SU-DHL-6 (cell line): Measurements from ENCODE around the gene ITFG1.

Experiments used
- H2AFZ ChIP-seq: fragments of 200-600 bp; sonication (generic); 2 replicates; pipeline ENCODE4 v1.6.1; 2014; ENCODE audit warnings: low read depth, mild to moderate bottlenecking, moderate library complexity, mixed read lengths, antibody characterized with exemption, low read length; ENCODE audit not compliant: severe bottlenecking
- H3F3A ChIP-seq: fragments of 200-600 bp; shearing (Covaris generic); 2 replicates; pipeline ENCODE4 v1.6.0; 2016; ENCODE audit warnings: antibody characterized with exemption, mild to moderate bottlenecking; ENCODE audit not compliant: insufficient read depth
- H3K27ac ChIP-seq: fragments of 200-600 bp; sonication (generic); 2 replicates; pipeline ENCODE4 v1.5.1; 2016; ENCODE audit warnings: low read depth, mild to moderate bottlenecking, low read length, moderate library complexity, mixed read lengths
- H3K27me3 ChIP-seq: fragments of 200-600 bp; sonication (generic), shearing (Covaris generic); 2 replicates; pipeline ENCODE4 v1.6.0; 2014; ENCODE audit warnings: mild to moderate bottlenecking, low read length
- H3K36me3 ChIP-seq: fragments of 200-600 bp; sonication (generic); 2 replicates; pipeline ENCODE4 v1.6.1; 2014; ENCODE audit warnings: mild to moderate bottlenecking, low read length, mixed read lengths
- H3K4me2 ChIP-seq: fragments of 300-600, 200-600 bp; shearing (Covaris generic), sonication (generic); 2 replicates; pipeline ENCODE4 v1.6.0; 2014; ENCODE audit warnings: low read length, low read depth, mild to moderate bottlenecking; ENCODE audit not compliant: poor library complexity, severe bottlenecking
- H3K4me3 ChIP-seq: fragments of 200-600 bp; sonication (generic); 2 replicates; pipeline ENCODE4 v1.5.1; 2014; ENCODE audit warnings: antibody characterized with exemption, low read length, mild to moderate bottlenecking, mixed read lengths; ENCODE audit not compliant: insufficient read depth, poor library complexity, severe bottlenecking
- H3K79me2 ChIP-seq: fragments of 200-600 bp; sonication (generic); 2 replicates; pipeline ENCODE4 v1.6.1; 2014; ENCODE audit warnings: mild to moderate bottlenecking, low read length, moderate library complexity; ENCODE audit not compliant: insufficient read depth
- H3K9ac ChIP-seq: fragments of 200-600 bp; sonication (generic); 2 replicates; pipeline ENCODE4 v1.7.0; 2014; ENCODE audit warnings: mild to moderate bottlenecking, low read length
- H3K9me2 ChIP-seq: fragments of 200-600 bp; sonication (generic); replicated peaks from 2 replicates; pipeline ENCODE4 v1.6.1; 2014; ENCODE audit warnings: low read length; ENCODE audit not compliant: insufficient read depth
- H3K9me3 ChIP-seq: fragments of 200-600 bp; sonication (generic); 2 replicates; pipeline ENCODE4 v1.6.1; 2014; ENCODE audit warnings: low read length, mixed read lengths; ENCODE audit not compliant: insufficient read depth
- H4K20me1 ChIP-seq: fragments of 200-600 bp; sonication (generic); 2 replicates; pipeline ENCODE4 v1.6.1; 2014; ENCODE audit warnings: low read depth, mild to moderate bottlenecking, antibody characterized with exemption, low read length, moderate library complexity, mixed read lengths
- EZH2phosphoT487 ChIP-seq: fragments of 200-600 bp; sonication (generic), shearing (Covaris generic); conservative IDR thresholded peaks from 2 replicates; pipeline ENCODE4 v1.6.1; 2018; ENCODE audit warnings: mild to moderate bottlenecking, antibody characterized with exemption, low read length, moderate library complexity, mixed read lengths
- TF ChIP-seq, protein P1 (sequence below): fragments of 200-600 bp; sonication (generic); IDR thresholded peaks from one replicate; pipeline ENCODE4 v1.5.1; 2017; ENCODE audit warnings: antibody characterized with exemption, mild to moderate bottlenecking, low read length, moderate library complexity; ENCODE audit not compliant: insufficient read depth, poor library complexity, severe bottlenecking

ITFG1 gene

DNA sequence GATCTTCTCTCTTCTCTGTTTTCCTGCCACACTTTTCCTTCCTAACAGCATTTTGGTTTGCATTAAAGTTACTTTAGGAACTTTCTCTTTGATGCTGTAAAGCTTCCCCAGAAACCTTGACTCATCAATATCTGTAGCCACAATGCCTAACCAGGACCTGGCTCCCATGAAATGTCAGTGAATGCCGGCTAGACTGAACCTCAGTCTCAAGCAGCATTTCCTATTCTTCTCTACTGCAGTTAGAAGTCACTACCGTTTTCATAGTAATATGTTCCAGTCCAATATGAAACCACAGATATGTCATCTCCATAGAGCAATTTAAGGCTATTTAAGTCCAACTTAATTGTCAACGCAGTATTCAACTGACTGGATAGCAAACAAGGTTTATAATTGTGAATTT, 28.9 kb downstream of the ITFG1 start:
- Histone ChIP-seq H3K79me2 (peaks cover 29% of the 10 kb centered on the region), H2AFZ (no peak overlapping the region), H3K27ac (no peak overlapping the region), H3K4me2 (no peak overlapping the region), H3K9me3 (no peaks in the 10 kb centered on the region), H3F3A (no peaks in the 10 kb centered on the region), H4K20me1 (no peaks in the 10 kb centered on the region), H3K9me2 (no peaks in the 10 kb centered on the region), H3K4me3 (no peak overlapping the region), H3K27me3 (no peaks in the 10 kb centered on the region), H3K36me3 (peaks cover 17% of the 10 kb centered on the region), H3K9ac (no peak overlapping the region)
- no peak for TF ChIP-seq EZH2phosphoT487
- TF ChIP-seq, protein P1, sequence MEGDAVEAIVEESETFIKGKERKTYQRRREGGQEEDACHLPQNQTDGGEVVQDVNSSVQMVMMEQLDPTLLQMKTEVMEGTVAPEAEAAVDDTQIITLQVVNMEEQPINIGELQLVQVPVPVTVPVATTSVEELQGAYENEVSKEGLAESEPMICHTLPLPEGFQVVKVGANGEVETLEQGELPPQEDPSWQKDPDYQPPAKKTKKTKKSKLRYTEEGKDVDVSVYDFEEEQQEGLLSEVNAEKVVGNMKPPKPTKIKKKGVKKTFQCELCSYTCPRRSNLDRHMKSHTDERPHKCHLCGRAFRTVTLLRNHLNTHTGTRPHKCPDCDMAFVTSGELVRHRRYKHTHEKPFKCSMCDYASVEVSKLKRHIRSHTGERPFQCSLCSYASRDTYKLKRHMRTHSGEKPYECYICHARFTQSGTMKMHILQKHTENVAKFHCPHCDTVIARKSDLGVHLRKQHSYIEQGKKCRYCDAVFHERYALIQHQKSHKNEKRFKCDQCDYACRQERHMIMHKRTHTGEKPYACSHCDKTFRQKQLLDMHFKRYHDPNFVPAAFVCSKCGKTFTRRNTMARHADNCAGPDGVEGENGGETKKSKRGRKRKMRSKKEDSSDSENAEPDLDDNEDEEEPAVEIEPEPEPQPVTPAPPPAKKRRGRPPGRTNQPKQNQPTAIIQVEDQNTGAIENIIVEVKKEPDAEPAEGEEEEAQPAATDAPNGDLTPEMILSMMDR: no peak

DNA sequence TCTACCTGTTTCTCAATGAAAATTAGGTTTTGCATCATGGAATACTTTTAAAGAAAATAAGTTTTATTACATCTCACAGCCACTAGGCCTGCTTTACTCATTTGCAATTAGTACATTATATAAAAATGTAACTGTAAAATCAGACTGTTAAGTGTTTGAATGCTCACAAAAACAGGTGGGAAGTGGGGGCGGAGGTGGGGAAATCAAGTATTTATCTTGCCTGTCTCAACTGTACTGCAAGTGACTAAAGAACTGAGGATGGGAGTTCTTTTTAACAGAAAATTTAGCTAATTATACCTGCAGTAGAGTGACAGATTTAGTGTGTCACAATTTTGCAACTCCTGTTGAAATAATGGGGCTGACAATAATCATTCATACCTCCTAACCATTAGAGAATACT, 34.1 kb downstream of the ITFG1 start:
- peaks cover 8% of the 10 kb centered on the region; the same call in 1 of the 2 replicates for H3K79me2 ChIP-seq
- H3K27ac ChIP-seq: no peak overlapping the region
- H3K9me2 ChIP-seq: no peaks in the 10 kb centered on the region
- H3K4me2 ChIP-seq: no peak overlapping the region
- H3K9me3 ChIP-seq: no peaks in the 10 kb centered on the region
- no peak for TF ChIP-seq EZH2phosphoT487
- TF ChIP-seq, protein P1: no peak
- H3K27me3 ChIP-seq: no peaks in the 10 kb centered on the region
- no peak overlapping the region for H2AFZ ChIP-seq
- peaks cover 31% of the 10 kb centered on the region for H3K36me3 ChIP-seq
- no peaks in the 10 kb centered on the region for H4K20me1 ChIP-seq
- no peaks in the 10 kb centered on the region for H3F3A ChIP-seq
- no peak overlapping the region for H3K4me3 ChIP-seq
- no peak overlapping the region for H3K9ac ChIP-seq

DNA sequence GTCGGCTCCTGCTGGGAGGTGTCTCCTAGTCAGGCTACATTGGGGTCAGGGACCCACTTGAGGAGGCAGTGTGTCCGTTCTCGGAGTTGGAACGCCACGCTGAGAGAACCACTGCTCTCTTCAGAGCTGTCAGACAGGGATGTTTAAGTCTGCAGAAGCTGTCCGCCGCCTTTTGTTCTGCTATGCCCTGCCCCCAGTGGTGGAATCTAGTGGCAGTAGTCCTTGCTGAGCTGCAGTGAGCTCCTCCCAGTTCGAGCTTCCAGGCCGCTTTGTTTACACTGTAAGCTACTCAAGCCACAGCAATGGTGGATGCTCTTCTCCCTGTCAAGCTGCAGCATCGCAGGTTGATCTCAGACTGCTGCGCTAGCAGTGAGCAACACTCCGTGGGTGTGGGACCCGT, 36.0 kb downstream of the ITFG1 start:
- H3K27ac ChIP-seq: no peak overlapping the region
- H2AFZ ChIP-seq: no peak overlapping the region
- no peaks in the 10 kb centered on the region for H3F3A ChIP-seq
- TF ChIP-seq EZH2phosphoT487: no peak
- TF ChIP-seq, protein P1: no peak
- no peaks in the 10 kb centered on the region for H3K27me3 ChIP-seq
- no peak overlapping the region for H3K4me3 ChIP-seq
- peaks cover 31% of the 10 kb centered on the region for H3K36me3 ChIP-seq
- no peaks in the 10 kb centered on the region for H3K9me3 ChIP-seq
- no peaks in the 10 kb centered on the region for H4K20me1 ChIP-seq
- no peak overlapping the region for H3K4me2 ChIP-seq
- H3K79me2 ChIP-seq: no peaks in the 10 kb centered on the region
- no peak overlapping the region for H3K9ac ChIP-seq
- H3K9me2 ChIP-seq: no peaks in the 10 kb centered on the region
